GM10266 (cell line): ENCODE measurements around the gene DBX2.

Source experiments
- DNase-seq: peaks from one replicate; pipeline ENCODE4 v3.0.0; 2012; ENCODE audit errors: extremely low spot score
- TF ChIP-seq, protein P1 (sequence below): IDR thresholded peaks from 2 replicates; pipeline ENCODE4 v1.5.1; 2012; ENCODE audit warnings: mild to moderate bottlenecking, low read depth; ENCODE audit not compliant: control insufficient read depth, insufficient read depth; ENCODE audit errors: missing control alignments

Gene DBX2

DNA sequence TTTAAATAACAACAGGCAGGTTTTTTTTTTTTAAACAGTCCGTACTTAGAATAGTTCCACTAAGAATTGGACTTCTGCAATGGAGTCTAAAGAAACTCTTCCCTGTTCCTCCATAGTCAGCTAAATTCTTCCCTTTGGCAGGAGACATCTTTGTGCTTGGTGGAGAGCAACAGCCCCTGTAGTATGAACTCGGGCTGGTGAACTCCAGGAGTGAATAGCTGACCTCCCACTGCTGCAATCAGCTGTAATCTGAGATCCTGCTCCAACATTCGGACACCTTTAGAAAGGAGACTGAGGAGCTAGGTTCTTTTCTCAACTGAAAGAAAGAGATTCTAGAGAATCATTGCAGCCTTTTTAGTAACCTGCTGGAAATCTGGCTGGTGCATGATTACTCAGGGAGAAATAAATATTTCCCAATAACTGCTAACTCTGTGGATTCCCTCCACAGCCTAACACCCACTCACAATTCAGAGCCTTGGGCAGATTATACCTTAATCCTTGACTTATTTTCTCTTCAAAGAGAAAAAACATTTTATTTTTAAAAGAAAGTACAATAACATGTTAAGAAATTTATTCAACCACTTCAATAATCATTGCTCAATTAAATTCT is 25.6 kb upstream of the DBX2 start:
- TF ChIP-seq, protein P1, sequence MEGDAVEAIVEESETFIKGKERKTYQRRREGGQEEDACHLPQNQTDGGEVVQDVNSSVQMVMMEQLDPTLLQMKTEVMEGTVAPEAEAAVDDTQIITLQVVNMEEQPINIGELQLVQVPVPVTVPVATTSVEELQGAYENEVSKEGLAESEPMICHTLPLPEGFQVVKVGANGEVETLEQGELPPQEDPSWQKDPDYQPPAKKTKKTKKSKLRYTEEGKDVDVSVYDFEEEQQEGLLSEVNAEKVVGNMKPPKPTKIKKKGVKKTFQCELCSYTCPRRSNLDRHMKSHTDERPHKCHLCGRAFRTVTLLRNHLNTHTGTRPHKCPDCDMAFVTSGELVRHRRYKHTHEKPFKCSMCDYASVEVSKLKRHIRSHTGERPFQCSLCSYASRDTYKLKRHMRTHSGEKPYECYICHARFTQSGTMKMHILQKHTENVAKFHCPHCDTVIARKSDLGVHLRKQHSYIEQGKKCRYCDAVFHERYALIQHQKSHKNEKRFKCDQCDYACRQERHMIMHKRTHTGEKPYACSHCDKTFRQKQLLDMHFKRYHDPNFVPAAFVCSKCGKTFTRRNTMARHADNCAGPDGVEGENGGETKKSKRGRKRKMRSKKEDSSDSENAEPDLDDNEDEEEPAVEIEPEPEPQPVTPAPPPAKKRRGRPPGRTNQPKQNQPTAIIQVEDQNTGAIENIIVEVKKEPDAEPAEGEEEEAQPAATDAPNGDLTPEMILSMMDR = no peak
- DNase-seq = no peak

DNA sequence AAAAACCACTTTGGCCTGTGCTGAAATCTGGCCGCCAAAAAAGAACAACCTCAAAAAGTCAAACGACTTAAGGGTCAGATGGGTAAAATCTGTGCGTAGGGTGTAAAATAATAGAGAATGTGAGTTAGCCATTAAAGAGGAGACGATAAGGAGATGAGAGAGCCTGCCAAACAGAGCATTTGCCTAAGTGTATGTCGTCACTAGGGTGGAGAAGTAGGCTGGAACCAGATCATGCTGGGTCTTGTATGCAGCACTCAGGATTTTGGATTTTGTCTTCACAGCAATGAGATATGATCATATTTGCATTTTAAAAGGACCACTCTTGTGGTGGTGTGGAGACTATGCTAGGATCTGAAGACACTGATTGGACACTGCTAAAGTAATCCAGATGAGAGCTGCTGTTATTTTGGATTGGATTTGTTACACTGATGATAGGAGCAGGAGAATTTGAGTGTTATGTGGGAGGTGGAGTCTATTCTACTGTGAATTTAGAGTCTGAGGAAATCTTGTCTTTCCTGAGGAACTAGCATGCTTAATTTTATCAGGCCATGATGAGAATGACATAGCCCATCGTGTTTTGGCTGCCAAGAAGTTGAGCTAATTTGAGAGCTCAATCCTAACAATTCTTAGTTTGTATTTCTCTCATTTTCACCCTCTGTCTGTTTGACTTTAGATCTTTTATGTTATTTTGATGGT is 24.8 kb upstream of the DBX2 start:
- TF ChIP-seq, protein P1 = no peak
- DNase-seq = no peak

DNA sequence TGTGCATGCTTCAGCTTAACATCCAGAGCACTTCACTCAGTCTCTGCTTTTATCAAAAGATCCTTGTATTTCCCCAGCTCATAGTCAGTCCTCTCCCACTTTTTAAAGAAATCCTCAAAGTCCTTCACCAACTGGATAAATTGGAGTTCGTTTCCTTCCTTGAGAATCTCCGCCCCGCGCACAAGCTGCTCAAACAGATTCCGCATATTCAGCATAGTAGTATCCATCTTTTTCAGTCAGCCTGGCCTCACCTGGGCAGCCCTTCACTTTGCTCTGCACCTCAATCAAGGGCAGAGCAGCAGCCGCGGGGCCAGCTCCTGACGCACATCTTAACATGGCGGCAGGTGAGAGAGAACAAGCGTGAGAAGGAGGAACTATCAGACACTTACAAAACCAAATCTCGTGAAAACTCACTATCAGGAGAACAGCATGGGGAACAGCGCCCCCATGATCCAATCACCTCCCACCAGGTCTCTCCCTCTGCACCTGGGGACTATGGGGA is 14.3 kb upstream of the DBX2 start:
- TF ChIP-seq, protein P1 = no peak
- DNase-seq = no peak

DNA sequence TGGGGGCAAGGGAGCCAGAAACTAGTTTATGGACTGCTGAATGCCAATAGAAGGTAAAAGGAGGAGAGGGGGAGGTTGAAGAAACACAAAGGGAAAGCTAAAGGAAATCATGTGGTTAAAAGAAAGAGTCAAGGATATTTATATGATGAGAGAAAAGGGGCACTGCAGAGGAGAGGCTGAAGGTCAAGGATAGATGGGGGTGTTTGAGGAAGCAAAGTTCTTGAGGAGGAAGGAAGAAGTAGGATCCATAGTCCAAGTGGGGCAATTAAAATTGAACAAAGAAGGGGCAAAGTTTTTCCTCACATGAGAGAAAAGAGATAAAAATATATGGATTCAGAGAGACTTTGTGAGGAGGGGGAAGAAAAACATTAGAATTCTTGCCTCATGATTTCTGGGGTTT is 10.1 kb upstream of the DBX2 start:
- TF ChIP-seq, protein P1 = no peak
- no peak for DNase-seq

DNA sequence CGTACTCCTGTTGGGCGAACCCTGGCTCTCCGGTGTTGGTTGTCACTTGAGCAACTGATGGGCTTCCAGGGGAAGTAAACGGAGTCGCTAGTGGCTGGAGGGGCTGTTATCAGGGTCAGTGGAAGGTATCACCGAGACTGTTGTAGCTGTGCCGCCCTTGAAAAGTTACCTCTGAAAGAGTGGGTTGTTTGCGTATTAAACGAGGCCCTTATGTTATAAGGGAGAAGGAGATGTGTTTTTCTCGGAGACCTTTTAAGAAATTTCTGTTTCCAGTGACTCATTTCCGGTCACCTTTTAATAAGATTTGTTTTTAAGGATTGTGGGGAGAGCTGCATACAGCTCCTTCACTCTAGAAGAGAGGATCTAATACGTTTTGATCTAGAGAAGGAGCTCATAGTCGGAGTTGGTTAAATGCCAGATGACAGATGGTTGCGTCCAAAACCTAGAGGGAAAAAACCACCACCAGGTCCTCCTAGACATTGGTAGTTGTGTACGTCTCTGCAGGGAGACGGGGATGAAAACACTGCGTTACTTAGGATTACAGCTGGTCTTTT is 750 bp upstream of the DBX2 start:
- TF ChIP-seq, protein P1 = no peak
- DNase-seq = no peak

DNA sequence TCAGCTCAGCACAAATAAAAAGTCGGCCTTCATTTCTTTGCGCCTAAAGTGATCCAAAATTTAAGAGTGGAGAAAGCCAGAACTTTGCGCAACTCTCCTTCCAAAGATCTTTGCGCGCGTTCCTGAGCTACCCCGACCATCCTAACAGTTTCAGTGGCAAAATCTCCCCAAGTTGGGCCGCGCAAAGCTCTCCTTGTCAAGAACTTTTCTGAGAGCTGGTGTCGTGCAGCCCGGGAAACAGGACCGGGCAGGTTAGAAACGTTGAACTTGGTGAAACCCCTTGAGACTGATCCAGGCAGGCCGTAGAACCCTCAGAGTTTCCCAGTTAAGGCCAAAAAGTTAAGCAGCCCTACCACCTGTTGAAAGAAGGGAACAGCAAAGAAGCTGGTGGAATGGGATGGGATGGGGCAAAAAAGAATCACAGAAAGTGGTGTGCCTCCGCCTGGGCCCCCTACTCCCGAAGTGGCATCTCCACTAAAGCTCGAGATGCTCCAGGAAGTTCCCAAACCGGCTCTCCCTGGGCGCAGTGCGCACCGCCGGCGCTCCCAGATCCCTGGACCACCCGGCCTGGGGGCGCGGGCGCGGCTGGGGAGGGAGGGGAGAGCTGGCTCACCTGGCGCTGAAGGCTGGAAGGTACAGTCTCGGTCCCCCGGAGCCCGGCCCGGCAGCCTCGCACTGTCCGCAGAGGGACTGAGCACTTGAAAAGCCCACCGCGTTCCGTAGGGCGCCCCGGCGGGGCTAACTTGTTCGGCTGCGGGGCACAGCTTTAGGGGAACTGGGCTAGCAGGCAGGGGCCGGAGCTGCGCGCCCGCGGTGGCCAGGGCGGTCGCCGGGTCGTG is 768 bp downstream of the DBX2 start:
- DNase-seq = peak; percentile 16
- TF ChIP-seq, protein P1 = no peak
